Ecto neural progenitor cell (in vitro differentiated cells): ENCODE measurements around the gene DDX11.
"Not testable (repeated sequence)": the region's sequence is repeated elsewhere in the genome, so short reads cannot be mapped to it uniquely, and the experiment has no call there.

Source experiments
- DNase-seq: peaks from one replicate; pipeline ENCODE4 v3.0.0-alpha.2; 2018; ENCODE audit warnings: low spot score

DDX11 gene

GRCh38 chr12:31099434-31099833 lies 25.8 kb downstream of the DDX11 start:
- DNase-seq: not testable (repeated sequence)

DNA sequence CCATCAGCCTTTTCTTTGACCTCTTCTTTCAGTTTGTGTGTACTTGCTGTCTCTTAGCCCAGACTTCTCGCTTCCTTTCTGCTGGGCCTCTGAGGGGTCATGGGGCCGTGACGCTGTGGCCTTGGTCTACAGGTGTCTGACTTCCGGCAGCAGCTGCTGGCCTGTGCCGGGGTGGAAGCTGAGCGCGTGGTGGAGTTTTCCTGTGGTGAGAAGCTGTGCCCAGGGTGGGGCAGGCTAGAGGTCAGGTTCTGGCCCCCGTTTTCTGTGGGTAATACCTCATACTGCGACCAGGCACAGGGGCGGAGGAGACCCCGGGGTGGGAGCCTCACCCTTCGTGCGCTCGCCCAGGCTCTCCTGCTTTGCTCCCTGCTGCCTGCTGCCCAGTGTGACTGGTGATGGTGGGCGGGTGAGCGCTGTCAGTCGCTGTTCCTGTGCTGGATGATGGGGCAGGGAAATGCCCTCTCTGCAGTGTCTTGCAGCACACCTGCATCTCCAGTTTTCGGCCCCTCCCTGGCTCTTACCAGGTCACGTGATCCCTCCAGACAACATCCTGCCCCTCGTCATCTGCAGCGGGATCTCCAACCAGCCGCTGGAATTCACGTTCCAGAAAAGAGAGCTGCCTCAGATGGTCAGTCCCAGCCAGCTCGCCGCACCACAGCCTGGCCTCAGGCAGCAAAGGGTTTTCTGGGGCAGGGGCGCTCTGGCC lies 27.0 kb downstream of the DDX11 start:
- DNase-seq: peak; percentile 29

DNA sequence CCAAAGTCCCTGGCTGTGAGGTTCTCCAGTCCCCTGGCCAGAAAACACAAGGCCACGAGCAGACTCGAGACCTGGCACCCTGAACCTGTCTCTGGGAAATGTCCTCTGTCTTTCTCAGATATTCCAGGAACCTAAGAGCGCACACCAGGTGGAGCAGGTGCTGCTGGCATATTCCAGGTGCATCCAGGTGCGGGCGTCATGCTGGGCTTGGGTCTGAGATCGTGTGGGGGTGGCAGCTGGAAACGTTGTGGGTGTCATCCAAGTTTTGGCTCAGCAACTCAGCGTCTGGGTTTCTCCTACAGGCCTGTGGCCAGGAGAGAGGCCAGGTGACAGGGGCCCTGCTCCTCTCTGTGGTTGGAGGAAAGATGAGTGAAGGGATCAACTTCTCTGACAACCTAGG lies 28.5 kb downstream of the DDX11 start:
- DNase-seq: peak; percentile 22

DNA sequence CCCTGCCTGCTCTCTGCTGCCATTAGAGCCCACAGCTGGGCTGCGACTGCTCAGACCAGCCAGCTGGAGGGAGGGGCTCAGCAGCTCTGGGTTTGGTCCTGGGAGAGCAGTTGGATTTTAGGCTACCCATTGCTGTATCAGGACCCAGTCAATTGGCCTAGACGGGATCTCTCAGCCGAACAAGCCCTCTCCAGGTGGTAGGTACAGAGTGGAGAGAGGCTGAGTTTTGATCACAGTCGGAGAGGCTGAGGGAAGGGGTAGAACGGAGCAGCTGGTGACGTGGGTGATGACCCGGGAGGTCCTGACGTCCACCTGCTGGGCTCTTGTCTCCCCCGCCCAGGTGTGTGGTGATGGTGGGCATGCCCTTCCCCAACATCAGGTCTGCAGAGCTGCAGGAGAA lies 28.9 kb downstream of the DDX11 start:
- DNase-seq: peak; percentile 37

GRCh38 chr12:31103561-31103975 lies 29.9 kb downstream of the DDX11 start:
- peak; percentile 30 for DNase-seq

DNA sequence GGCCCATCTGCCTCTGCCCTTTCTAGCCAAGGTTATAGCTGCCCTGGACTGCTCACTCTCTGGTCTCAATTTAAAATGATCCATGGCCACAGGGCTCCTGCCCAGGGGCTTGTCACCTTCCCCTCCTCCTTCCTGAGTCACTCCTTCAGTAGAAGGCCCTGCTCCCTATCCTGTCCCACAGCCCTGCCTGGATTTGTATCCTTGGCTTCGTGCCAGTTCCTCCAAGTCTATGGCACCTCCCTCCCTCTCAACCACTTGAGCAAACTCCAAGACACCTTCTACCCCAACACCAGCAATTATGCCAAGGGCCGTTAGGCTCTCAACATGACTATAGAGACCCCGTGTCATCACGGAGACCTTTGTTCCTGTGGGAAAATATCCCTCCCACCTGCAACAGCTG lies 30.6 kb downstream of the DDX11 start:
- peak; percentile 31 for DNase-seq

DNA sequence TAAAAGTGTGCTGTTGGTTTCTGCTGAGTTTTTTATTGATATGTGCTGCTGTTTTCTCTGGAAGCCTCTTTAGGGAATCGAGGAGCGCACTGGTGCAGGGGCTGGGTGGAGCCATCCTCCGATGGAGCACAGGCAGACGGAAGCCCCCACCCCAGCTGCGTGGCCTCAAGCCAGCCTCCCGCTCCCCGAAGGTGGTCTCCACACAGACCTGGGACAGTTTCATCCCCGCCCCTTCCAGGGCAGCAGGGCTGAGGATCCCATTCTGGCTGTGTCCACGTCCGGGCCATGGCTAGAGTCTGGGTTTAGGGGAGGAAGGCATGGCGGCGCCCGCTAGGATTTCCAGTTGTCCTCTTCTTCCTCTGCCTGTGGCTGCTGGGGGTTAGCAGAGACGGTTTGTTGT lies 31.1 kb downstream of the DDX11 start:
- DNase-seq: peak; percentile 13

- peak; percentile 32 for DNase-seq
These were observed 32.0 kb downstream of the DDX11 start for GRCh38 chr12:31105668-31106067.

- peak; percentile 42 for DNase-seq
These were observed 32.6 kb downstream of the DDX11 start for GRCh38 chr12:31106101-31106803.

DNA sequence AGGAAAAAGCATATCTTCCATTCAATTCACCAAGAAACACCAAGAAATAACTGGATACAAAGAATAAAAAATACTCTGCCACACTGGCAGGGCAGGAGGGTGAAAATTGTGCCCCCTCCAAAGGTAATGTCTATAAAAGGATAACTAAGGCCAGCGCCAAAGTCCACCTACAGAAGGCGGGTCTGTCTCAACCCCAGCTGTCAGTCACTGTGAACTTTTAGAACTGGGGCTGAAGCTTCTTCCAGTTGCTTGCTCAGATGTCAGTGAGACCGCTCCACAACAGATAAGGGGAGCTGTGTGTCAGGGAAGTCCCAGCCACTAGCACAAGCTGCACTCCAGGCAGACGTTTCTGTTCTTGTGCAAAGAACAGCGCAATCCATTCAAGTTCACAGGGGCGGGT lies 36.1 kb downstream of the DDX11 start:
- DNase-seq: not testable (repeated sequence)

- not testable (repeated sequence) for DNase-seq
These were observed 36.6 kb downstream of the DDX11 start for GRCh38 chr12:31110263-31110662.

- DNase-seq: not testable (repeated sequence)
These were observed 41.5 kb downstream of the DDX11 start for GRCh38 chr12:31115092-31115601.

DNA sequence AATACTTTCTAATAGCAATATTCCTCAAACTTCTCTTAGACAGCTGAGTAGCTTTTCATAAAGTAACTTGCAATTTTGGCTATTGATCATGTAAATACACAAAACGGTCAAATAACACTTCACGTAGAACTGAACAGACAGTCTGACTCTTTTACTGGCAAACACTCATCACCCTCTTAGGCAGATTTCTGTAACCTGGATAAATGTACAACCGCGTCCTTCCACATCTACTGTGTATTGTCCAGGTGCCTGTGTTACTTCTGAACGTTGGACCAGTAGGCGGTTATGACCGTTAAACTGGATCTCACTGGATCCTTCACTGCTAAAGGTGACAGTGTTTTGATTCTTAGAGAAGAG lies 43.2 kb downstream of the DDX11 start:
- not testable (repeated sequence) for DNase-seq

DNA sequence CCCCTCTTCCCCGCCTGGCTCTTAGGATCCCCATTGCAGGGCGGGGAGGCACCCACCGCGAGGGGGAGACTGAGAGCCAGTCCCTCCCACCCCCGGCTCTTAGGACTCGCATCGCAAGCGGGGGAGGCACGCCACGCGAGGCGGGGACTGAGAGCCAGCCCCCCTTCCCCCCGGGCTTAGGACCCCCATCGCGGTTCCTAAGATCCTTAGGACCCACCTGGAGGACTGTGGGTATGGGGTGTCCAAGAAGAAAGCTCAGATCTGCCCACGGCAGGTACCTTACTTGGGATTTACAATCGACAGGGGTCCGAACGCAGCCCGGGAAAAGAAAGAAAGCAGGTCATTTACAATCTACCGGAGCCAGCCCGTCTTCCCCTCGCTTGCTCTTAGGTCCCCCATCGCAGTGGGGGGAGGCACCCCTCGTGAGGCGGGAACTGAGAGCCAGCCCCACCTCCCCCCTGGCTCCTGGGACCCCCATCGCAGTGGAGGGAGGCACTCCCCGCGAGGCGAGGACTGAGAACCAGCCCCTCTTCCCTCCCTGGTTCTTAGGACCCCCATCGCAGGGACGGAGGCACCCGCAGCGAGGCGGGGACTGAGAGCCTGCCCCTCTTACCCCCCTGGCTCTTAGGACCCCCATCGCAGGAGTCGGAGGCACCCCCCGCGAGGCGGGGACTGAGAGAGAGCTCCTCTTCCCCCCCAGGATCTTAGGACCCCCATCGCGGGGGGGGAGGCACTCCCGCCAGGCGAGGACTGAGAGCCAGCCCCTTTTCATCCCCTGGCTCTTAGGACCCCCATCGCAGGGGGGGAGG lies 43.7 kb downstream of the DDX11 start:
- peak; percentile 91 for DNase-seq

DNA sequence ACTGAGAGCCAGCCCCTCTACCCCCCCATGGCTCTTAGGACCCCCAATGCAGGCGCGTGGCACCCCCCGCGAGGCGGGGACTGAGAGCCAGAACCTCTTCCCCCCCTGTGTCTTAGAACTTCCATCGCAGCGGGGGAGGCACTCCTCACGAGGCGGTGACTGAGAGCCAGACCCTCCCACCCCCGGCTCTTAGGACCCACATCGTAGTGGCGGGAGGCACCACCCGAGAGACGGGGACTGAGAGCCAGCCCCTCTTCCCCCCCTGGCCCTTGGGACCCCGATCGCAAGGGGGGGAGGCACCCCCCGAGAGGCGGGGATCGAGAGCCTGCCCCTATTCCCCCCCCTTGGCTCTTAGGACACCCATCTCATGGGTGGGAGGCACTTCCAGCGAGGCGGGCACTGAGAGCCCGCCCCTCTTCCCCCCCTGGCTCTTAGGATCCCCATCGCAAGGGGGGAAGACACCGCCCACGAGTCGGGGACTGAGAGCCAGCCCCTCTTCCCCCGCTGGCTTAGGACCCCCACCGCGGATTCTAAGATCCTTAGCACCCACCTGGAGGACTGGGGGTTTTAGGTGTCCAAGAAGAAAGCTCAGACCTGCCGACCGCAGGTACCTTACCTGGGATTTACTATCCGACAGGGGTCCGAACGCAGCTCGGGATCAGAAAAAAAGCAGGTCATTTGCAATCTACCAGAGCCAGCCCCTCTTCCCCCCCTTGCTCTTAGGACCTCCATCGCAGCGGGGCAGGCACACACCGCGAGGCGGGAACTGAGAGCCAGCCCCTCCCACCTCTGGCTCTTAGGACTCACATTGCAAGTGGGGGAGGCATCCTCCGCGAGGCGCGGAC lies 44.9 kb downstream of the DDX11 start:
- peak; percentile 79 for DNase-seq

DNA sequence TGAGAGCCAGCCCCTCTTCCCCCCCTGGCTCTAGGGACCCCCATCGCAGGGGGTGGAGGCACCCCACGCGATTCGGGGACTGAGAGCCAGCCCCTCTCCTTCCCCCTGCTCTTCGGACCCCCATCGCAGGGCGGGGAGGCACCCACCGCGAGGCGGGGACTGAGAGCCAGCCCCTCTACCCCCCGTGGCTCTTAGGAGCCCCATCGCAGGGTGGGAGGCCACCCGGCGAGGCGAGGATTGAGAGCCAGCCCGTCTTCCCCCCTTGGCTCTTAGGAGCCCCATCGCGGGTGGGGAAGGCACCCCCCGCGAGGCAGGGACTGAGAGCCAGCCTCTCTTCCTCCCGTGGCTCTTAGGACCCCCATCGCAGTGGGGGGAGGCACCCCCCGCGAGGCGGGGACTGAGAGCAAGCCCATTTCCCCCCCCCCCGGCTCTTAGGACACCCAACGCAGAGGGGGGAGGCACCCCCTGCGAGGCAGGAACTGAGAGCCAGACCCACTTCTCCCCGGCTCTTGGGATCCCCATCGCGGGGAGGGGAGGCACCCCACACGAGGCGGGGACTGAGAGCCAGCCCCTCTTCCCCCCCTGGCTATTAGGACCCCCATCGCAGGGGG lies 45.6 kb downstream of the DDX11 start:
- peak; percentile 86 for DNase-seq

- DNase-seq: peak; percentile 60
These were observed 46.1 kb downstream of the DDX11 start for GRCh38 chr12:31119803-31120211.

DNA sequence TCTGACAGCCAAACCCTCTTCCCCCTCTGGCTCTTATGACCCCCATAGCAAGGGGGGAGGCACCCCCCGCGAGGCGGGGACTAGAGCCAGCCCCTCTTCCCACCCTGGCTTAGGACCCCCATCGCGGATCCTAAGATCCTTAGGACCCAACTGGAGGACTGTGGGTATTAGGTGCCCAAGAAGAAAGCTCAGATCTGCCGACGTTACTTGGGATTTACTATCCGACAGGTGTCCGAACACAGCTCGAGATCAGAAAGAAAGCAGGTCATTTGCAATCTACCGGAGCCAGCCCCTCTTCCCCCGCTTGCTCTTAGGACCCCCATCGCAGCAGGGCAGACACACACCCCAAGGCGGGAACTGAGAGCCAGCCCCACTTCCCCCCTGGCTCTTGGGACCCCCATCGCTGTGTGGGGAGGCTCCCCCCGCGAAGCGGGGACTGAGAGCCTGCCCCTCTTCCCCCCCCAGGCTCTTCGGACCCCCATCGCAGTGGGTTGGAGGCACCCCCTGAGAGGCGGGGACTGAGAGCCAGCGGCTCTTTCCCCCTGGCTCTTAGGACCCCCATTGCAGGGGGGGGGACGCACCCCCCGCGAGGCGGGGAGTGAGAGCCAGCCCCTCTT lies 46.8 kb downstream of the DDX11 start:
- peak; percentile 56 for DNase-seq

- peak; percentile 50 for DNase-seq
These were observed 47.5 kb downstream of the DDX11 start for GRCh38 chr12:31121022-31121728.

DNA sequence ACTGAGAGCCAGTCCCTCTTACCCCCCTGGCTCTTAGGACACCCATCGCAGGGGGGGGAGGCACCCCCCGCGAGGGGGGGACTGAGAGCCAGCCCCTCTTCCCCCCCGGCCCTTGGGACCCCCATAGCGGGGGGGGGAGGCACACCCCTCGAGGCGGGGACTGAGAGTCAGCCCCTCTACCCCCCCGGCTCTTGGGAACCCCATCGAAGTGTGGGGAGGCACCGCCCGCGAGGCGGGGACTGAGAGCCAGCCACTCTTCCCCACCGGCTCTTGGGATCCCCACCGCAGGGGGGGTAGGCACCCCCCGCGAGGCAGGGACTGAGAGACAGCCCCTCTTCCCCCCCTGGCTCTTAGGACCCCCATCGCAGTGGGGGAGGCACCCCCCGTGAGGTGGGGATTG lies 48.8 kb downstream of the DDX11 start:
- DNase-seq: peak; percentile 49
